Measurements from ENCODE around the gene GYG1. TPM values are rescaled to one million over a fixed set of nuclear protein-coding genes. Genes with fewer than 3 reads are reported as not detected.

Gene GYG1
- 85.5 TPM for polyA plus RNA-seq (ENCODE audit: insufficient read length)

DNA sequence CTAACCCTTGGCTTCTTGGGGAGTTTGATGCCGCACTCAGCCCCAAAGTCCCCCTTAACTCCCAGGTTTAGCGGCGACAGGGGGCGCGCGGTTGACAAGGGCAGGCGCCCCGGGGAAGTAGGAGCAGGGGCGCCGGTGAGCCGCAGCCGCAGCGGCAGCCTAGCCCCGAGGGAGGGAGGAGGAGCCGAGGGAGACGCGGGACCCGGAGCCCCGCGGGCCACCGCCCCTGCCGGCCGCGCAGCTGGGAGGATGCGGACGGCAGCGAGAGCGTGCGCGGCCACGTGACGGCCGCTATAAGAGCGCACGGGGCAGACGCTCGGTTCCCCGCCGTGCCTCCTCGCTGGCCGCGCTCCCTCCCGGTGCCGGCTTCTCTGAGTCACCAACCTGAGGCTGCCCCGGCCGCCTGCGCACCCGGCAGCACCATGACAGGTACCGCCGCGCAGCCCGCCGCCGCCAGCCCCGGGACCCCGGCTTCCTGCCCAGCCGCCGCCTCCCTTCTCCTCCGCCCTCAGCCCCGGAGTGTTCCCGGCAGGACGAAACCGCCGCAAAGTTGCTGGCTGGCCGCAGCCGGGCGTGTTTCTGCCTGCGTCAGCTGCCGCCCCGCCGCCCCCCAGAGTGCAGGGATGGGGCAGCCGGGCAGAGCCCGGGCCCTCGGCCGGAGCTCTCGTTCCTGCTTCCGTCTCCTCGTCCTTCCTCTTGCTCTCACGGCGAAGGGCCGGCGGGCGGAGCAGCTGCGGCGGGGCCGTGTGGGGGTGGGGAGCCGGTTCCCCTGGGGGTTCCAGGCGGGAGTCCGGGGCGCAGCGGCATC, at the start of gene GYG1:
TSS of gene GYG1 (plus strand) at position 322 of the 808 bp plus-strand sequence. CDS start at position 423, 101 bp downstream.
- DNase-seq (ENCODE audit: low read depth), result no peak

DNA sequence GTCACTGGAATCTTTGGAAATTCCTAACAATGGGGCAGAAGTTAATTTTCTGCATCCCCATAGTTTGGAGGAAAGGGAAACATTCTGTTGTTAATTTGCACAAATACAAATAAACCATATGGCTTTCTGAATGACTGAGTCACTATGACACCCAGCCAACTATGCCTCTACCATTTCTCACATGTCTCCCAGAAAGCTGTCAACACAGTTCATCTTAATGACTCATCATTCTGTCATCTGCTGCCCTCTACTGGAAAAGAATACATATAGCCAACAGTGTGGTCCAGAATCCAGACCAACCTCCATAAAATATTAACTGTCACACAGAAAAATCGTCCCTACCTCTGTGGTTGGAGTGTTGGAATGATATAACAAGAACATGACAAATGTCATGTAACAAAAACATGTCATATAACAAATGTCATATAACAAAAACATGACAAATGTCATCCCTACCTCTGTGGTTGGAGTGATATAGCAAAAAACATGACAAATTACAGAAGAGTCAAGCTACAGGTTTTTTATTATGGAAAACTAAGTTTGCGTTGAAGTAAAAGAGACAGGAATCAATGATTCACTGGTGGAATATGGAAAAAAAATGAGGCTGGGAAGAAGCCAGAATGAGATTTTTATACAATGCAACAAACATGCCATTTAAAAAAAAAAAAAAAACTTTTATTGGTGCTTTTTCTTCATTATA, 47.7 kb upstream of the GYG1 start:
- peak; percentile 56 for DNase-seq (ENCODE audit: low read depth)

DNA sequence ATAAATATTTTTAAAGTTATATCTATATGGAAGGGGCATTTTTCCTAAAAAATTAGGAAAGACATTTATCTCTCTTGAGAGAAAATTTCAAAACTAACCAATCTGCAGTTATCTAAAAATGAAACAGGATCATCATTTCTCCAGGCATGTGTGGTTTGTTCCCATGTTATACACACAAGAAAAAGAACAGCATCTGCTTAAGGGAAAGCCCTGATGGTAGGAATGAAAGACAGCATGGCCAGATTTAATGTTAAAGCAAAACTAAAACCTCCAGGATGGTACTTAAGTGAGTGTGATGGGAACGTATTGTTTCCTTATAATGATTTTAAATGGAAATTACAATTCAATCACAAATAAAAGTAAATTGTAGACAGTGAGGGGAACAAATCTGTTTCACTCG, 46.2 kb upstream of the GYG1 start:
- DNase-seq (ENCODE audit: low read depth), result no peak

DNA sequence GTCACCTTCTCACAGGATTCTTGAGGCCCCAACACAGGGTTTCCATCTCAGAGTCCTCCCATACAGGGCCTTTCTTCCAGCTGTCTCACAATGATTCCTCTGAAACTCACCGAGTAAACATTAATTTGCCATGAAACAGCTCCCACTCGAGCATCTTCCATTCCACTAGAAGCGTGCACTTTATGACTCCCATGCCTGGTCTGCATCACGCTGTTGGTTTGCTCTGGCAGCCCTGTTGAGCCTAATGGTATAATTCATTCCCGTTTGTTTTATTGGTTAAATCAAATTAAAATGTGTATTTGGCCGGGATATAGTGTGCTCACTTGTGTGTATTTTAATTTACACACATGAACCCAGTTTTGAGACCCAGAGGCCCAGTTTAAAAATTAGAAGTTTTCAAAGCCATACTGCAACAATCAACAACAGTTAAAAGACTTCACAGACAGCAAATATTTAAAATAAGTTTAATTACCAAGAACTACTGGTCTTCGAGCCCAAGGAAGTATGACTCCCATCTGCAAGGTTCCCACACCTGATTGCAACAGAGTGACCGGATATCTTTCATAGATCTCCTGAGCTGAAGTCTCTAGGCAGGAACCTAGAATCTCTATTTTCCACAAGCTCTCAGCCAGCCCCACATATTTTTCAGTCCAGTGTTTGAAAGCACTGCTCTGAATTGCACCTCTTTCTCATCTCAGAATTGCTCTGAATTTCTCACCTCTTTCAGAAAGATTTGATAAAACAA, 42.3 kb upstream of the GYG1 start:
- no peak for DNase-seq (ENCODE audit: low read depth)

DNA sequence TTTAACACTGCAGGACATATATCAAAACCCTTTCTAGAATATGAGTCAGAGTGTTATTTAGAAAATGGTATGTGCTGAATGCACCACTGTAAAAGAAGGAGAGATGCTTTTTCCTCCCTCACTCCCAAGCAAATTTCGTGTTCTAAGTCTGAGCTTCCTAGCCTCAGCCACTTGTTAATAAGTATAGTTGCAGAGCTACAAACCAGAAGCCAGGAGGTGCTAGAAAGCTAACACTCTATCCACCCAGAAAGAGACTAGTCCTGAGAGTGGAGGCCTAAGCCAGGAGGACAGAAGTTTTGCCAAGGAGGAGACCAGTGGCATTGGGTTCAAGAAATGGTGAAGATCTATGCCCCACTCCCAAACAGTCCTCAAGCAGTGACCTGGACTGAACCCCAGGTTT, 40.5 kb upstream of the GYG1 start:
- no peak for DNase-seq (ENCODE audit: low read depth)

DNA sequence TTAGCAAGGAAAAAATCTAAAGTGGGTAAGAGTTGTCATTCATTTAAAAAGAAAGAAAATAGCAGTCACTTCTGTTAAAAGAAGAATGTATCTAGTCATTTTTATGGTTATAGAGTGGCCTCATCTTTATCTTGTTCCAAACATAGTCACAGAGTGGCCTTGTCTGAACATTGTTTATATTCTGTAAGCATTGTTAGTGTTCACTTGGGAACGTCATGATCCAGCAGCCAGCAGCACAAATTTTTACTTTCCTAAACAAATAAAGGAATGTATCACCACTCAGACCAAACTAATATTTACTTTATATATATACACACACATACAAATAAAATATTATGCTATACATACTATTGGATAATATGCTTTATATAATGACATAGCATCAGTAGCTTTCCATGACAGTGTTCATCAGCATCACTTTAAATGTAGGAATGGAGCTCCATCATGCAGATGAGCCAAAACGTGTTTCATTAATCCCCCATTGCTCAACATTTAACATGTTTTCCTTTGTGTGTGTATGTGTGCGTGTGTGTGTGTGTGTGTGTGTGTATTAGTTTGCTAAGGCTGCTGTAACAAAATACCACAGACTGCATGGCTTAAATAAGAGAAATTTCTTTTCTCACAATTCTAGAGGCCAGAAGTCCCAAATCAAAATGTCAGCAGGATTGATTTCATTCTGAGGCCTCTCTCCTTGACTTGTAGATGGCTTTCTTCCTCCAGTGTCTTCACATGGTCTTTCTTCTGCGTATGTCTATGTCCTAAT, 39.6 kb upstream of the GYG1 start:
- DNase-seq (ENCODE audit: low read depth), result no peak

DNA sequence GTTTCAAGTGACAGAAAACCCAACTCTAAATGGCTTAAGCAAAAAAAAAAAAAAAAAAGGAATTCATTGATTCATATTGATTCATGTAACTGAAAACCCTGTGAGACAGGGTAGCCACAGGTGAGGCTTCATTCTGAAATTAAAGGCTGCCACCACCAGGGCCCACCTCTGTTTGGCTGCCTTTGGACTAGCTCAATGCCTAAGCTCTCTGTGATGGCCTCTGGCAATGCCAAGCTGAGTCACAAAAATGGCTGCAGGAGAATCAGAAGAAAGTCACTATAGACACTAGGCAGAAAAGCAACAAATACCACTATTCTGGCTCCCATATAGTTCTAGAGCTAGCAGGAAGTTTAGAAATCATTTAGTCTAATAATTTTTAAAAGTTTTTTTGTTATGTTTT, 38.2 kb upstream of the GYG1 start:
- no peak for DNase-seq (ENCODE audit: low read depth)

DNA sequence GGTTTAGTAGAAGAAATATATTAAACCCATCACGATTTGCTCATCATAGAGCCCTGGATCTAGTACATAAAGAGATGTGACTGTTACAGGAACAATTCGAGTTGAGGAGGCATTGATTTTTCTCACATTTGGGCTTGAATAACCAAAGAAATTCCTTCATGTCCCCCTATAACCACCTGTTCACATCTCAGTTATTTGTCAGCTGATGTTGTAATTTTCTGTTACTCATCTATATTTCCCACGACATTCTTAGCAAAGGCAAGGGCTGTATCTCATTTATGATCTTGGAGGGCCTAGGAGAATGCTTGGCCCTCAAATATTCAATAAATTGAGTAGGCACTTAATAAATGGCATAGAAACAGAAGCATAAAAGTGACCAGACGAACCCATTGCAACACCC, 36.4 kb upstream of the GYG1 start:
- no peak for DNase-seq (ENCODE audit: low read depth)

DNA sequence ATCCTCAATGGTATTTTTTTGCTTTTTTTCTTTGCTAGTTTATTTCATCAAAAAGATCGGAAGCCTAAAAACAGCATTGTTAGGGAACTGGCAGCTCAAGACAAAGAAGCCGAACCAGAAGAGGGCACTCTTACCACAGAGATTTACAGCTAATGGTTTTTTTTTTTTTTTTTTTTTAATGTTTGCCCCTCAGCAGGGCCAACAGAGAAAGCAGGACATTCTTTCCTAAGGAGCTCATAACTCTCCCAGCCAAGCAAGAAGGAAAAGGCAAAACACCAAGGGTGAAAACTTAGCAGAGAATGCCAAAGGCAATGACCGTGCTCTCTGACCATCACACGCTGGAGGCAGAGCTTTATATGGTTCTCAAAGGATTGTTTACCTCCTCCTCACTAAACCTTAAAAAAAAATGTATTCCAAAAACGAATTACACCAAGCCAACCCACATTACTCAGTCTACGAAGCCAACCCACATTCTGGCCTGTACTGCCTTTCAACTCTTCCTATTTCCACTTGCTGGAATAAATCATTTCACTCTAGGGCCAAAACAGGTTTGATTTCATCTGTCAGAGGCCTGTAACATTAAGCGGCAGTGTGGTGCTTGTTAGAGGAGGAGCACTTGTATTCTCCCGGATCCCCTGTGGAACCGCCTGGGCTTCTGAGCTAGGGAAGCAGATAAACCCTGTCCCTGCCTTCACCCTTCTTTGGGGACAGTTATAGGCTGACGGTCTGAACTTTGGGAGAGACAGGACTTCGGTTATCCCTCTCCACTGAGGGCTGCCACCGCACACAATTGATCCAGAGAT, 35.6 kb upstream of the GYG1 start:
- DNase-seq (ENCODE audit: low read depth), result peak; percentile 60

DNA sequence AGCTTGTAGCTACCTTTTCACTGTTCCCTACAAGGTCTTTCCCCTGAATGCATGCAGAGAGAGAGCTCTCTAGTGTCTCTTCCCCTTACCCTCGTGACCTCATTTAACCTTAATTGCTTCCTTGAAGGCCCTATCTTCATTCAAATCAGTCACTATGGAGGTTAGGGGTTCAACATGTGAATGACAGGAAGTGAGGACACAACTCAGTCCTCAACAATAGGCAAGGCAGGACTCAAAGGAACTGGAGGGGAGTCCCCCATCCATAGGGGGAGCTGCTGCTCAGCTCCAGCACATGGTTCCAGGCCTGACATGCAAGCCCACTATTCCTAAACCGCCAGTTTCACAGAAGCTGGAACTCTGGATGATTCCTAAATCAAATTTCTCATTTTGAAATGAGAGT, 33.8 kb upstream of the GYG1 start:
- no peak for DNase-seq (ENCODE audit: low read depth)

DNA sequence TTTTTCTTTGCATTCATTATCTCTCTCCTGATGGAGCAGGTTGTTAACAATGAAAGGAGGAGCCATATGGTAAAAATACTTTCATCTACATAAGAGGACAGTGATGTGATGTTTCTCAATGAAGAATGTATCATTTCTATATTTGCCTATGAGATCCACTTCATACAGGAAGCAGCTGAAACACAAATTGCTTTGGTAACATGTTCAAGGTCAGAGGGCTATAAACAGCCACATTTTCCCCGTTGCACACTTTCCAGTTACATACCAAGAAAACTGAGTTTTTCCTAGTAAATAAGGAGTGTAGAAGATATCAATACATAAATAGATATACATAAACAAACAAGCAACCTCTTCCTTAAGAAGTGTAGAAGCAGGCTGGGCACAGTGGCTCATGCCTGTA, 32.6 kb upstream of the GYG1 start:
- DNase-seq (ENCODE audit: low read depth), result no peak

DNA sequence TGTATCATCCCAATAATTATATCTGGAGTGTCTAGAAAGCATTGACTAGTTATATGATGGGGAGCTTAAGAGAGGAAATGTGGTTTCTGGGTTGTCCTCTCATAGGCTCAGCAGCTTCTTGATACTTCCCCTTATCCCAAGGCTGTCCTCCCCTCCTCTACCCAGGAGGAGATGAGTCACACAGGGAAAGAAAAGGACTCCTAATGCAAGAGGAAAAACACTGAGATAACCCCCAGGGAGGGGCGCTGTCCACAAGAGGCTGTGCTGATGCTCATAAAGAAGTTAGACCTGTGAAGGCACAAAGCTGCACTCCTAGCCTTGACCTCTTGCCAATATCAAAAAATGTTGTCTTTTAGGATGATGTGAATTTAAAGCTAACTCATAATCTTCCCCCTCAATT, 28.8 kb upstream of the GYG1 start:
- DNase-seq (ENCODE audit: low read depth), result no peak

DNA sequence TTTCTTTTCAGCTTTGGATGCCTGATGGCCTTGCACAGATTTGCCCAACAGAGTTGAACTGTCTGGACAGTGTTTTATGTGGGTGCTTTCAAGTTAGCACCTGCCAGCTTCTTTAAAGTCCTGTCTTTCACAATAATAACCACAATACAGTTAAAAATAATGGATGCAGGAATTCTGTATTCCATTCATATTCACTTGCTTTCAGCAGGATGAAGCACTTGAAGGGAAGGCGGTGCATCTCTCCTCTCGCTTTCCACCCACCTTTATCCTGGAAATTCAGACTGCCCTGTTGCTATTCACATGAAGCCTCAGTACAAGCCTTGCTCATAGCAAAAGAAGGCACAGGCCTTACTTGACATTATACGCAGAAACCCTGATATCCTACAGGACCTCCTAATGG, 26.5 kb upstream of the GYG1 start:
- no peak for DNase-seq (ENCODE audit: low read depth)

DNA sequence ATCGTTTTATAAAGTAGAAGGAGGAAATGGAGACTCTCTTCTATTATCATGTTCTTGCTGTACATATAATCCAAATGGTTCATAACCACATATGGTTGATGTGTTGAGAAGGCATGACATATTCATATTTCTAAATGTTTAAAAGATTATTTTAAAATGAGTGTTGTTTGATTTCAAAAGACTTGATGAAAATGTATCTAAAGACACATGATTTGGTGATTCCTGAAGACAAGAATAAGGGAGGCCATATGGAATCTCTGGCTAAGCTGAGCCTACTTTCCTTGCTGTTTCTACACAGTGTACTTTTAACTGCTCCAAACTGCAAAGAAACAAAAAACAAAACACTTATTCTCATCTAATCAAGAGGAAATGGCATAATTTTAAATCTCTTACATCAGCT, 23.0 kb upstream of the GYG1 start:
- no peak for DNase-seq (ENCODE audit: low read depth)

DNA sequence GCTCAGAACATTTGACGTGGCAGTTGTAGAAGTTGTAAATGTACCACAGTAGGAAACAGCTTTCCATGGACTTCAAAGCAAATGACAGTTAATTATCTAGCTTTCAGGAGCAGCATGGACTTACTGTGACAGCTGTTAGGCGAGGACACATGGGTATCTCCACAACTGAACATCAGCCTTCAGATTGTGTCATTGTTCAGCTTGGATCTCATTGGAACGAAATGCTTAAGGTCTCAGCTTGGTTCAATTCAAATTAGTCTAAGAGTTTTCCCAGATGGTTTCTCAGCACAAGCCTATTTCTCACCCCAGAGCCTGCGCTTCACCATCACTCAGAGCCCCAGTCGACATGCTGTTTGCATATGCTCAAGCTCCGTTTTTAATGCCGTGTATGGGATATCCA, 21.1 kb upstream of the GYG1 start:
- DNase-seq (ENCODE audit: low read depth), result no peak

DNA sequence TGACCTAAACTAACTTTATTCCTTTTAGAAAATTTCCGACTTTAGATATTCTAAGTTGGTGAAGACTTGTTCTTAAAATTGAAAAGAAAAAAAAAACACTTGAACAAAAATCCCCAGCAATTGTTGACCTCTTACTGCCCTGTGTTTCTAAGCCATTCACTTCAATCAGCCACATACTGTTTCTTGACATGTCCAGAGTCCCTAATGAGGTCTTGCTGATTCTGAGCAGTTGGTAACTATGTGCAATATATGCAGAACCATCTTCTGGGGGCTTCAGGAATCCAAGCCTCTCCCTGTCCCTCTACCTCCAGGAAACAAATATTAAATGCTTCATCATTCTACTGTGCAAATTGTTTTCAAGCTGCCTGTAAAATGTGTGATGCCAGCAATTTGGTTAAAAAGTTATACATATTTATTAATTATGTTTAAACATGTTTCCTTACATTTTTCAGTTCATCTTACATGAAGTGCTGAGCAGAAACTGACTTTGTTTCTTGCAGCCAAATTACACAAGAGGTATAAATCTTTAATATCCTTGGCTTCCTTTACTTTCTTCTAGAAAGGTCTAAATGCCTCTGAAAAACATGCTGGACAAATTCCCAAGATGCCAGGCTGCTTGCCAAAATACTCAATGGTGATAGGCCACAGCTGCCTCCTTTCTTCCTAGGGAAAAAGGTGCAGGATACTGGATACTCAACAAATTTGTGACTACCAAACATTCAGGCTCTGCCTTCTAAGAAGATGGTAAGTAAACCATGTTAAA, 19.8 kb upstream of the GYG1 start:
- no peak for DNase-seq (ENCODE audit: low read depth)

DNA sequence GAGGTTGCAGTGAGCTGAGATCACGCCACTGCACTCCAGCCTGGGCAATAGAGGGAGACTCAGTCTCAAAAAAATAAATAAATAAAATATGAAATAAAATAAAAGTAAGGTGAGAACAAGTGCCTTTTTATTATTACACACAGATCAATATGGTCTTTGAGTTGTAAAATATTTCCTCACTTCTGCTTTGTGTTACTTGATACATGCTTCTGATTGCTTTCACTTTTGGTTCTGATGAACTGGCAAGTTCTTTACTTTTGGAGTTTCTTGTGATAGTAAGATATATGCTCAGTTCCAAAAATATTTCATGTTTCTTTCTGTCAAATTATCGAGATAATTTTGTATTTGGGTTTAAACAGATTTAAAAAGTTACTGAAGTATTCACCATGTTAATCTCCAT, 16.6 kb upstream of the GYG1 start:
- no peak for DNase-seq (ENCODE audit: low read depth)

DNA sequence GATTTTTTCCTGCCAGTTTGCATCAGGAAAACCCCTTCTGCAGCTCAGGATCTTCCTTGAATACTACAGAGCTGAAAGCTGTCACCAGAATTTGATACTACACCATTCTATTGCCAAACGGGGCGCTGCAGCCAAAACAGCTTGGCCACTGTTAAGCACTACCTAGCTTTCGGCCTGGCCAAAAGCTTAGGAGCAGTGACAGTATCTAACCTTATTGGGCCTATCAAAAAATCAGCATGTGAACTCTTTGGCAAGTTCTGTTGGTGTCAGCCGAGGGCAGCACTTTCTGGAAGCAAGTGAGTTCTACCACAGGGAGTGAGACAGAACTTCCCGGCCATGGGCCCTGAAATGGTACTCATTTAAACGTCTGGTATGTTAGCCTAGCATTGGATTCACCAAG, 16.1 kb upstream of the GYG1 start:
- no peak for DNase-seq (ENCODE audit: low read depth)

DNA sequence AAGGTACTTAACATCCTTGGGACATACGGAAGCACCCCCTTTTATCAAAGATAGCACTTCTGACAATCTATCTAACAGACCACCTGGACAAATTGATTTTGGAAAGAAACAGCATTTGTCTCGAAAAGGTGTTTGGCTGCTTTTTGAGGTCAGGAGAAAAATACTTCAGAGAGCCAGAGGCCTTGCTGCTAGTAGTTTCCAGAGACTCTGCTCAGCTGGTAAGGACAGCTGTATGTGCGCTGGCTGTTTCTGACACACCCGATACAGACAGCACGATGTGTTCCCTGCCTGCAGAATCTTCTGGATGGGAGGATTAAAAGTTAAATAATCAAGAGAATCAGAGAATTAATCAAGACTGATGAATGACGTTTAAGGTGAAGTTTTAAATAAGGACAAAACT, 15.6 kb upstream of the GYG1 start:
- no peak for DNase-seq (ENCODE audit: low read depth)

DNA sequence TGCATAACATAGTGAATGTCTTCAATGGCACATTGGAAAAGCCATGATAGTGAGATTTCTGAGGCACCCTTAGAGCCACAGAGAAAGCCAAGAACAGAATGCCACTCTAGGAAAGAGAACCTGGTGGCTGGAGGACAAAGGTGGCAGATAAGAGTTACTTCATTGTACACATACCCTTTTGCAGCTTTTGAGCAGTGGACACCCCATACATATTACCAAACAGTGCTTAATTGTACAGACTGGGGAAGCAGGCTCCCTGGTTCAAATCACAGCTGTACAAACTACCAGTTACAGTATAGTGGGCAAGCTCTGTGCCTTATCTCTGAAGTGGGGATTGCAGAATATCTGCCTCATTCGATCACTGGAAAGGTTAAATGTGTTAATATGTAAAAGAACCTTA, 10.1 kb upstream of the GYG1 start:
- DNase-seq (ENCODE audit: low read depth), result no peak
